LoVo (cell line): Measurements from ENCODE around the gene UBQLN3.

ENCODE experiments used
- DNase-seq: peaks from one replicate; pipeline ENCODE4 v3.0.0-alpha.2; 2016; ENCODE audit warnings: low spot score

UBQLN3 gene

DNA sequence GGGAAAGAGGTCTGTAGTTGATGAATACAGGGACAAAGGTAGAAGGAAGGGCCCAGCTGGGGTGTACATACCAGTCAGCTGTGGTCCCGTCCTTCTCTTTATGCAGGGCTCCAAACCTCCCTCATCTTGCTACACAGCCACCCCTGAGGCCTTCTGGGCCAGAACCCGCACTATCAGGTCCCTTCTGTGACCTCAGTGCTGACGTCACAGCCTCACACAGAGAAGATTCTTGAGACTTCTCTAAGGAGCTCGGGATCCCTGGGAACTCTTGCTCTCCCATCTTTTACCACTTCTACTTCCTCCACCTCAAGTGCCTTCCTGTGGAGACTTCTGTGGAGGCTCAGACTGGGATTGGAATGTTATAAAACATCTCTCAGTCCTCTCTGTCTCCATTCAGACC is at the start of gene UBQLN3:
Gene UBQLN3 (minus strand): TSS at position 155 of the 400 bp plus-strand sequence. CDS start 399 bp downstream, outside the sequence.
- no peak for DNase-seq

DNA sequence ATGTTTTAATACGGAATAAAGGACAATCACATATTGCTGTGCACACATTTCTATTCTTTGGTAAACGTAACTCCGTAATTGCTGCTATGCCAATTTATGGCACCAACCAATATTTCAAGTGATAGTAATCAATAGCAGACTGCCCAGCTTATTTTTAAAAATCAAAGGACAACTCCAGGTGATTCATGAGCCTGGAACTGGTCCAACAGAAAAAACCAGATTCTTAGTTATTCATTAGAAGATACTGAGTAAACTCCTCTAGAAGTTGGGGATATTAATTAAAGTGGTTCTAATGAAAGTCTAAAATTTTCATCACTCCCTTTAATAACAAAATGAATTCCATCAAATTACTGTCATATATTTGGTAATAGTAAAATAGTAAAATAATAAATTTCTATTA is 48.0 kb upstream of the UBQLN3 start:
- DNase-seq: no peak

DNA sequence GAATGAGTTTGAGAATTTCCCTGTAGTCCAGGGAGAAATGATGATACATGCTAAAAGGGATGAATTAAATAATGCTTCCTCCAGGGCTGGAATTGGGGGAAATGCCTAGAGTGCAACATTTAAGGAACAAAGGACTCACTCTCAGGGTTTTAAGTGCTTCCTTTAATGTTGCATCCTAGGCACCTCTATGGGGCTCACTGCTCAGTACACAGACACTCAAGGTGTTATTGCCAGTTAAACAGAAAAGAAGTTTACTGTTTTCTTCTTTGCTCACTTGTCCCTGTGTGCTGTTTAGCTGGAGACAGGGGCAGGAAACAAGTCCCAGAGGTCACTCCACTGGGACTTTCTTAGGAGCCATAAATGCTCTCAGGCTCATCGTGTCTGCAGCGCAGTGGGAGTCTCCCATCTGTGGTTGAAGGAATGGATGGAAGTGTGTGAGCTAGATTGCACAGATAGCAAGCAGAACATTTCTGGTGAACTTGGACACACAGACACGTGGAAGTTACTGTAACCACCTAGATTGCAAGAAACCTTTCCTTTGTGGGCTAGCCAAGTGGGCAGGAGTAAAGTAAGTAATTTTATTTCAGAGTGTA is 46.9 kb upstream of the UBQLN3 start:
- DNase-seq: no peak

DNA sequence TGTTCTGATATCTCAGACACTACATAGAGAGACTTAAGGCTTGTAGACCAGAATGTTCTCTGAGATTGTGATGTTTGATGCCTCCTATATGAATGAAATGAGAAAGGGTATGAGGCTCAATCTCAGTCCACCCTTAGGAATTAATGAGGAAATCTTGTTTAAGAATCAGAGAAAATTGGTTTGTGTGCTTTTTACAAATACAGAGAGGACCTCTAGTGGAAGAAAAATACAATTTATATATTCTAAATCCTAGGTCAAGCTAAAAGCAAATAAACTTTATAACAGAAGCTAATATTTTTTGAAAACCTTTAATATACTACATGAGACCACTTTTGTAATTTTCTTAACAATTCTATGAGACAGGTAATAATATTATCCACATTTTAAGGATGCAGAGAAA is 43.6 kb upstream of the UBQLN3 start:
- DNase-seq: no peak

DNA sequence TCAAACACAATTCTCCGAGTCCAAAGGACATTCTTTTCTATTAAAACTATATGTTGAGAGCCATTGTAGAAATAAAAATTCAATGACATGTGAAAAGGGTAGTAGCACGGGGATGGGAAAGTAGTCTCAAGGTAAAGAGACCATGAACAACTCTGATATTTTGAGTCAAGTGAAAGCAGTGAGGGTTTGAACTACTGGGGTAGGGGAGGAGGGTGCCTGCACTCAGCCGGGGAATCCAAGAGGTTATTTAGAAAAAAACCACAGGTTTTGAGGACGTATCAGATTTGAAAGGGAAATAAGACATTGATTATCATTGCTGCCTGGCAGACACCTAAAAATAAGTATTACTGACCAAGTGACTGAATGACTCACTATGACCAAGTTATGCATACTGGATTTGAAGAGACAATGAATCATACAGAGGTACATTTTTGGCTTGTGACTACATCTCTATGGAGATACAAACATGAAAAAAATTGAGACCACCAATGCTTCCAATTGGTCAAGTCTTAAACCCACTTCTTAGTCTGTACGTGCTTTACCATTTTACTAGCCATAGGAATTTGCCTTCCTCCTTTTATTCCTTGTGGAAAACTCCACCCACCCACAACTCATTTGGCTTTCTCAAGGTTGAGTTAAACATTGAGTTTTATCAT is 40.8 kb upstream of the UBQLN3 start:
- DNase-seq: no peak

DNA sequence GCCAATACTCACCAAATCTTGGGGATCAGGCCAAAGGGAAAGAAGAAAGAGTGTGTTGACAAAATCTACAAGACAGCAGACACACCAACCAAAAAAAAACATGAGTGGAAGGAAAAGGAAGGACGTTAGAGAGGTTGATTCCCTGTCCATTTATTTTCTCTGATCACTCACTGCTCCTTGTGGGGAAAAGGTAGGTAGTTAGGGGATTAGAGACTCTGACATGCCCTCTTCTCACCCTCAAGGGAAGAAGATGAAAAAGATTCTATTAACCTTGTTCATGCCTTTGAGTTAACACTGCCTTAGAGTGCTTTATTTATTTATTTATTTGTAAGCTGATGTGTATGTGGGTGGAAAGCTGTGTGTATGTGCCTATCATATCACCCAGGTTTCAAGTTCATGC is 38.7 kb upstream of the UBQLN3 start, which contains the start of gene OR52H1:
Gene OR52H1 (minus strand): TSS at position 101 of the 400 bp plus-strand sequence. CDS start 3,035 bp downstream, outside the sequence.
- DNase-seq: no peak

DNA sequence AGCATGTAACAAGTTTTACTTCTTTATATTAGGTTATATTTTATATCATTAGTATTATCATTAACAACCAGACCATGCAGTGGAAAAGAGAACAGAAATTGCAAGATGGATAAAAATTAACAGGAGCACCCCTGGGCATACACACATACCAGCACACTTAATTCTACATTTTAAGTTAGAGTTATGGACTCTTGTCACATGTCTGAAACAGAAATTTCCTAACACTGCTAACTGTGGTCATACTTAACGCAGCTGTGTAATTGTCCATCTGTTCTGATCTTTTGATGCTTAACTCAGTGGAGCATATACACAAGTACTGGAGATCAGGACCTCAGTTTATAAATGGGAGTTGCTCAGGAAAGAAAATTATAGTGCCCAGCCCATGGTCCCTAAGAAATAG is 38.2 kb upstream of the UBQLN3 start:
- no peak for DNase-seq

DNA sequence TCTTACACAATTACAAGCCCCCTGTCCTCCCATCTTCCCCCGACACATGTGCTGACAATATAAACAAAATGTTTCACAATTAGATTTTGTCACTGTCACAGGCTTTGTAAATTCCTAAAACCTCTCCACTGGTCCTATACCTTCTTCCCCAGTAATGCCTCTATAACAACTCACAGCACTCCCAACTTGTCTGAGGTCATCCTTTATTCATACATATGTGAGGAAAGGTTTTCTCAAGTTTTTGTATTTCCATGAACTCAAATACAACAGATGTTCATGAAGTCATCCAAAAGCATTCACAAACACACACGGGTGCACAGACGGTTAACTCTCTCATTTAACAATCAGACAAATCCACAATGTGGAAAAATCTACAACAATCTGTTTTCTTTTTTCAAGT is 36.7 kb upstream of the UBQLN3 start:
- DNase-seq: no peak

DNA sequence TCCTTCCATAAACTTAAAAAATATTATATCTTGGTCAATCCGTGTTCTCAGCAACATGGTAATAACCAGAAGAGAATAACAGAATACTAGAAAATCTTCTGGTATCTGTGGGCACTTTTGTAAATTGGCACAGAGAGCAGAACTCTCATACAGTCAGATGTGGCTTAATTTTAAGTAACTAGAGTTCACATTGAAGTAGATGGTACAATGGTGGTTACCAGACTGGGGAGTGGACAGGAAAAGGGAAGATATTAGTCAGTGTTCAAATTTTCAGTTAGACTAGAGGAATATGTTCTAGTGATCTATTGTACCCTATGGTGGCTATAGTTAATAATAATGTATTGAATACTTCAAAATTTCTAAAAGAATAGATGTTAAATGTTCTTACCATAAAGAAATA is 31.7 kb upstream of the UBQLN3 start:
- no peak for DNase-seq

DNA sequence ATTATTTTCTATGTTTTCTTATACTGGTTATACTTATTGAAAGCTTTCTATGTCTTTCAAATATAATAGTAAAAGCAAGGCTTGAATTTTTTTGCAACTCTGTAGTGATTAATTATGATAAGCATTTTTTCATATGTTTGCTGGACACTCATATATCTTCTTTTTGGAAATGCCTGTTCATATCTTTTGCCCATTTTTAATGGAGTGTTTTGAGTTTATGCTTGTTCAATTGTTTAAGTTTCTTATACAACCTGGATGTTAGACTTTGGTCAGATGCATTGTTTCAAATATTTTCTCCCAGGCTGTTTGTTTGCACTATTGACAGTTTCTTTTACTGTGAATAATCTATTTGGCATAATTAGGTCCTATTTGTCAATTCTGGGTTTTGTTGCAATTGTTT is 26.7 kb upstream of the UBQLN3 start:
- no peak for DNase-seq

DNA sequence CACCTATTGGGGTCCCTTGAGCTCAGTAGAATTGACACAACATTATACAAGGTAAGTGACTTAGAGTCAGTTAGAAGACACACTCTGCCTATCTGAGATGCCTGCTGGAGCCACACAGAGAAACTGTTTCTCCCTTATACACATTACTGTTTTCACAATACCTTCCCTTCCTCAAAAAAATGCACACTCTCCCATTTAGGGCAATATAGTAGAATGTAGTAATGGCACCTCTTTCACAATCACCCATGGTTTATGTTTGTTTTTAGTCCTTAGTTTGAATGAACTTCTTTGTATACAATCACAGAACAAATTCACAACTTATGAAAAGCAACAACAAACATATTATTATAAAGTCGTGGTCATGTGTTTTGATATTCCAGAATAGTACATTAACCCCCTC is 24.3 kb upstream of the UBQLN3 start:
- DNase-seq: no peak

DNA sequence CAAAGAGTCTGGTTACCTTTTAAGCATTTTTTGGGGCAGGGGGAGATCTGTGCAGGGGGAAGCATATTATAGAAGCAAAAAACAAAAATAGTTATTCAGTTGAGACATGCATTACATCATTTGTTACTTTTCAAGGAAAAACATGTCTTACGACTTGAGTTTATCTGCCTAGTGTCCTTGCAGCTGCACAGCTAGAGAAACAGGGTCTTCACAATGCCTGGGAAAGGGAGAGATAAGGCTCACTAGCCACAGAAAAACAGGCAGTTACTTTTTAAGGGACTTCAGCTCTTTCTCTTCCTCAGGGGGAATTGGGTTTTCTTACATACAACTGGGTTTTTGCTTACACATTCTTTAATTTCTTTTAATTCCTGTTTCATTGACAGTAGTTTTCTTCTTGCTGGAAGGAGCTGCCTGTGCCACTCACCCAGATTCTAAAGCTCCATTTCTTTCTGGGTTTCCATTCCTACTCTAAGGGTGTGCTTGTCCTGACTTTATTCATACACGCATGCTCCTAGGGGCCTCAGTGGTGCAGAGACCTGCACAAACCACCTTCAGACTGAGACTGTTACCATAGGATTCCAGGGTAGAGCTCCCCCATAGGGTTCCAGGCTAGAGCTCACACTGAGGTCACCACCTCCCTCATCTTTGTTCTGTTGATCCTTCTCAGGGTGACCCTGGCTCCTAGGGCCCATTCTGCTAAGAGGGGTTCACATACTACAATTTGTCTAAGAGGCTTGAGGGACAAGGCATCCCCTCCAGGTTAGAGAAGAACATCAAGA is 21.5 kb upstream of the UBQLN3 start:
- no peak for DNase-seq

DNA sequence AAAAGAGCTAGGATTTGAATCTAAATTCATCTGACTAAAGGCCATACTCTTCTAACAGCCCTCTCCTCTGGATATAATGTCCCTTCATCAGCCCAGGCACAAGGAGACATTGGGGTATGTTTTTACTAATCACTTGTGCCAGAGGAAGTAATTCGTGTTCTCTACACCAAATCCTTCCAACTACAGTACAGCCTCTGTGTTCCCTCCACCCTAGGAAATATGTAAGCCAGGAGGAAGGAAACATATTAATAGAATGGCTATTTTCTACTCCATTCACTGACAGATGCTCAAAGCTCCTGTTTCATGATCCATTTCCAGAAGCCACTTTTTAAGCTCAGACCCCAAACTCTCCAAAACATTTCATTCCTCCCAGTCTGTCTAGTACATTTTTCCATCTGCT is 18.7 kb upstream of the UBQLN3 start:
- DNase-seq: no peak

DNA sequence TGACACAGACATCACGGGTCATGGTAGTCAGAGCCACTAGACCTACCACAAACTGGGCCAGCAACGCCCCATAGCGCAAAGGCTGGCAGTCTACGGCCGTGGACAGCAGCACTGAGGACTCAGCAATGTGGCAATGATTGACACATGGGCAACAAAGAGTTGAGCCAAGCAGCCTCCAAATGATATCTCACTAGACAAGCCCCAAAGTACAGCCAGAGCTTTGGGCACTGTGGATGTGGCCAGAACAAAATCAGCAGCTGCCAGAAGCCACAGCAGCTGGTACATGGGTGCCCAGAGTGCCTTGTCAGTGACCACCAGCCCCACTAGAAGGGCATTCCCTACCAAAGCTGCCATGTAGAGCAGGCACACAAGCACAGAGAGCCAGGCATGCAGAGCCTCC is 18.0 kb upstream of the UBQLN3 start:
- no peak for DNase-seq

DNA sequence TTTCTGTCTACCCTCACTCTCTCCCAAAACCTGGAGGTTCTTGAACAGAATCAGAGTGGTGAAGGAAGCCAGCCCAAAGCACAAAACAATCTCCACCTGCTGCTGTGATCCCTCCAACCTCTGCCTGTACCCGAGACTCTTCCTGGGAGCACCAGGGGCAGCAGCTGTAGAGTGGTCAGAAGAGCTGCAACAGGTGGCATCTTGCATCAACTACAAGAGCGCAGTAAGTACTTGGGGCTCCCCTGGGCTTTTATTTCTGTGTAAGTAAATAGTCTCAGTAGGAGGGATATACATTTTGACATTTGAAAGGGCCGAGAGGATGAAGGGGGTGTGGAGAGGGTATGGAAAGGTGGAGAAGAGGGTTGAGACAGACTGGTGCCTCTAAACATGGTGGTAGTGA is 15.0 kb upstream of the UBQLN3 start:
- DNase-seq: no peak

DNA sequence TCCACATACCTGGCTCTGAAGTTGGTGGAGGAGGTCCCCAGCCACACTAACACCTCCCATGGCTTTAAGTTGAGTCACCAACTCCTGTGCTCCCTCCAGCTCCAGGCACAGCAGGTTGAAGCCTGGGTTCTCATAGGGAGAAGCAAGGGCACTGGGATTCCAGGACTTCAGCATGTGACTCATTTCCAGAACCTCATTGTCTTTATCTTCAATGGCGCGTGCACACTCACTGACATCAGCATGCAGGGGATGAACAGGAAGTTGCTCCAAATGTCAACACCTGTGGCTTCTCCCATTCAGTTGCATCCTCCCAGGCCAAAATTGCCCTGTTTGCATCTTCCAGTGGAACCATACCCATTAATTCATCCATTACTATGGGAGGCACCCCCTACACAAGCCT is 12.6 kb upstream of the UBQLN3 start:
- DNase-seq: peak; percentile 3

DNA sequence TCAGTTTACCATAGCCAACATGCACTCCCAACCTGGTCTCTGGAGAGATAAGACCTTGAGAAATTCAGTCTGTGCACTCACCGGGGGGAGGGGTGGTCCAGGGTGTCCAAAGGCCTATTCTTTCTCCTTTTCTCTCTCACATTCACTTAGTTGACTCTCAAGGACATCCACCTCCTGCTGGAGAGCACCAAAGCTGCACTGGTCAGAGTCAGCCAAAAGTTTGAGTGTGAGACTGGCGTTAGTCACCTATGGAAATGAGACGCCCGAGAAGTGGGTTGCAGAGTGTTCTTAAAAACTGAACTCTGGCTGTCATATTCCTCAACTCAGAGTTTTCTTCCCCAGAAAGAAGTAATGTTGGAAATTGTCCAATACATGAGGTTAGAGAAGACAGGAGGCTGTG is 11.8 kb upstream of the UBQLN3 start:
- no peak for DNase-seq

DNA sequence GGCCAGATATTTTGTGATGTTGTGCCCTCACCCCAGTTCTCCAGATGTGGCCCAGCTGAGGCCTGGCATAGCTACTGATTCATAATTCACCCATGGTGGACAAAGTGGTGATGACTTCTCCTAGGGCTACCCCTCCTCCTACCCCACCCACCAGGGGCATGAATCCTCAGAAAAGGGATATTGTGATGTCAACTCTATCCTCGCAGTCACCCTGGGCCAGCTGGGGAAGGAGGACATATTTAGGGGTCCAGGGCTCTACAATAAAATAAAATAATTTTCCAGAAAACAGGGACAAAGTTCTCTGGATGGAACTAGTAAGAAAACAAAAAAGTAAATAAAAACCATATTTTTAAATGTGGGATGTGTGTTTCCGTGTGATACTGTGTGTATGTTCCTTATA is 6.8 kb upstream of the UBQLN3 start, which contains the start of gene UBQLNL:
Gene UBQLNL (minus strand): TSS at position 101 of the 400 bp plus-strand sequence. CDS start 258 bp downstream, outside the sequence.
- no peak for DNase-seq

DNA sequence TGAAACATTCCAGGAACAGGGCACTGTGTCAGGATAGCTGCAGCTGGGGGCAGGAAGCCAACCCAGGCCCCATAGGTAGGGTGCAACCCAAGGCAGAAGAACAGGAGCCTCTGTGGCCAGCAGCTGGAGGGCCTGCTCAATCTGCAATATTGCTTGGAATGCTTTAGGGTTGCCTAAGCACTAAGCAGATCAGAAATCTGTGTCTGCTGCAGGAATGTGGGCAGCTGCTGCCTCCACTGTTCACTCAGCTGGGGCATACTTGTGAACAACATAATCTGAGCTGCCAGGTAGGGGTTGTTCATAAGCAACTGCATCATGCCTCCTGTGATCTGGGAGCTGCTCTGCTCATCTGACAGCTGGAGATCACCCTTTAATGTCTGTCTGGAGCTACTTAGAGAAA is 5.1 kb upstream of the UBQLN3 start:
- no peak for DNase-seq

DNA sequence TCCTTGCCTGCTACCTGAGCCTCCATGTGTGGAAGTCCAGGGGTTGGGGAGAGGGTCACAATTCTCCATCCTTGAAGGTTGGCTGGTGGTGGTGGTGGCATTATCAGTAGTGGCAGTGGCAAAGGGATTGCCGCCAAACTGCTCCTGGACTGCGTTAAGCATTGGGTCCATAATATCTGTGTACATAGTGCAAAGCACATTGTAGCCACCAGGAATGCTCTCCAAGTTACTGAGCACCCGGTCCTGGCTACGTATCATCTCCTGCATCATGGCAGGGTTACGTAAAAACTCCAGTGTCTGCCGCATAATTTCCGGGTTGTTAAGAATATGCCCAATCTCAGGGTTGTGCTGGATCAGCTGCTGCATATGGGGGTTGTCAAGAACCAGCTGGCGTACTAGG is 1.2 kb downstream of the UBQLN3 start:
- no peak for DNase-seq

DNA sequence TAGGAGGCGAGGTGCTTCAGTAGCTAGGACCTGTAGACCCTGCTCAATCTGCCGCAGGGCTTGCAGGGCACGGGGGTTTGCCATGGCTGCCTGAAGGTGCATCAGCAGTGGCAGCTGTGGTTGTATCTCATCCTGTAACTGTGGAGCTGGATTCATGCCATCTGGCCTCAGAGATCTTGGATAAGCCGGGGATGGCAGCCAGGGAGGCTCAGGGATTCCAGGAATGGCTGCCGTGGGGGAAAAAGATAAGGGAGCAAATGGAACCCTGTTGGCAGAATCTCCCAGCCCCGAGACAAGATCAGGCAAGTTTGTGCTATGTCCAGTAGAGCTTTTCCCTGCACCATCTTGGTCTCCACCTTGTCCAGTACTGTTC is 1.8 kb downstream of the UBQLN3 start:
- no peak for DNase-seq

DNA sequence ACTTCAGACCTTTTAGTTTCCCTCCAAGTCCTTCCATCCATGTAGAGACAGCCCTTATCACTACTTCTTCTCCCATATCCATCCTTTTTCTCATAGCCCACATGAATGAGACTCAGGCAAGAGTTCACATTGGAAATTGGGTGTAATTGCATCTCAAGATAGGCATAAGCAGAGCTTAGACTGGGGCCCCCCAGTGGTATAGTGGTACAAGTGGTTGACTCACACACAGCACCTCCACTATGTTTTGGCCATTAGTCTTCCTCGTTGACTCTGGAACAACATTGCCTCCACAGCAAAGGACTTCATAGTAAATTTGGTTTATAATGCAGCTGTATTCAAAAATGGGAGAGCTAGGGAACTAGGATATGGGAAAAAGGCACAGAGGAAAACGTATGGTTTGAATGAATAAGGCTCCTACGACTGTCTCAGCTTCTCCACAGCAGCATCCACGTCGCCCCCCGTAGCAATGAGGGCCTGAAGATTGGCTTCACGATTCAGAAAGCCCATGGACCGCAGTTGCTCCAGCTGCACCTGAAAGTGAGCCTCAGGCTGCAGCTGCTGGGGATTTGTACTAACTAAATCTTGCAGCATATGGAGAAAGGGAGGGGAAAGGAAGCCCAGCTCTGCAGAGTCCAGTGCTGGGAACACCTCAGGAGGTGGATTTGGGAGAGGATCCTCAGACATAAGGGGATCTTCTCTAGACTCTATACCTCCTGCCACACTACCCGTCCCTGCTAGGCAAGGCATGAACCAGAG is 2.4 kb downstream of the UBQLN3 start:
- no peak for DNase-seq
